Stromal cell of bone marrow (primary cell): ENCODE measurements around the gene KRT3.
"Not testable (repeated sequence)": the region's sequence is repeated elsewhere in the genome, so short reads cannot be mapped to it uniquely, and the experiment has no call there.

Experiments
- DNase-seq: peaks from one replicate; pipeline ENCODE4 v3.0.0-alpha.2; 2012; ENCODE audit warnings: low read depth

Gene KRT3

GRCh38 chr12:52798003-52798670 lies 2.2 kb upstream of the KRT3 start:
- DNase-seq, result peak; percentile 43

- DNase-seq, result no peak
Observed at GRCh38 chr12:52797529-52797894, 1.6 kb upstream of the KRT3 start.

GRCh38 chr12:52796839-52797528 lies 1.1 kb upstream of the KRT3 start:
- DNase-seq, result no peak

- no peak for DNase-seq
Observed at GRCh38 chr12:52796429-52796794, 495 bp upstream of the KRT3 start.

- DNase-seq, result not testable (repeated sequence)
Observed at GRCh38 chr12:52795332-52795674, 614 bp downstream of the KRT3 start.

GRCh38 chr12:52794479-52795331 lies 1.2 kb downstream of the KRT3 start:
- DNase-seq, result no peak

- DNase-seq, result no peak
Observed at GRCh38 chr12:52792185-52793029, 3.5 kb downstream of the KRT3 start.

GRCh38 chr12:52791271-52792184 lies 4.4 kb downstream of the KRT3 start:
- no peak for DNase-seq

- DNase-seq, result no peak
Observed at GRCh38 chr12:52790427-52791270, 5.3 kb downstream of the KRT3 start.

- no peak for DNase-seq
Observed at GRCh38 chr12:52789637-52790426, 6.1 kb downstream of the KRT3 start.

- DNase-seq, result no peak
Observed at GRCh38 chr12:52788876-52789636, 6.9 kb downstream of the KRT3 start.

- DNase-seq, result no peak
Observed at GRCh38 chr12:52788192-52788875, 7.6 kb downstream of the KRT3 start.

GRCh38 chr12:52787324-52788191 lies 8.4 kb downstream of the KRT3 start:
- no peak for DNase-seq

GRCh38 chr12:52784909-52785308 lies 11.0 kb downstream of the KRT3 start:
- DNase-seq, result no peak

GRCh38 chr12:52783563-52784316 lies 12.2 kb downstream of the KRT3 start:
- no peak for DNase-seq

GRCh38 chr12:52782502-52782901 lies 13.4 kb downstream of the KRT3 start:
- DNase-seq, result no peak
